ENCODE data around the gene AP3D1. TPM values are rescaled to one million over a fixed set of nuclear protein-coding genes. Genes with fewer than 3 reads are reported as not detected.

The AP3D1 gene
- total RNA-seq, 2 experiments from 2014 or later = 73.7 to 74.1 TPM

DNA sequence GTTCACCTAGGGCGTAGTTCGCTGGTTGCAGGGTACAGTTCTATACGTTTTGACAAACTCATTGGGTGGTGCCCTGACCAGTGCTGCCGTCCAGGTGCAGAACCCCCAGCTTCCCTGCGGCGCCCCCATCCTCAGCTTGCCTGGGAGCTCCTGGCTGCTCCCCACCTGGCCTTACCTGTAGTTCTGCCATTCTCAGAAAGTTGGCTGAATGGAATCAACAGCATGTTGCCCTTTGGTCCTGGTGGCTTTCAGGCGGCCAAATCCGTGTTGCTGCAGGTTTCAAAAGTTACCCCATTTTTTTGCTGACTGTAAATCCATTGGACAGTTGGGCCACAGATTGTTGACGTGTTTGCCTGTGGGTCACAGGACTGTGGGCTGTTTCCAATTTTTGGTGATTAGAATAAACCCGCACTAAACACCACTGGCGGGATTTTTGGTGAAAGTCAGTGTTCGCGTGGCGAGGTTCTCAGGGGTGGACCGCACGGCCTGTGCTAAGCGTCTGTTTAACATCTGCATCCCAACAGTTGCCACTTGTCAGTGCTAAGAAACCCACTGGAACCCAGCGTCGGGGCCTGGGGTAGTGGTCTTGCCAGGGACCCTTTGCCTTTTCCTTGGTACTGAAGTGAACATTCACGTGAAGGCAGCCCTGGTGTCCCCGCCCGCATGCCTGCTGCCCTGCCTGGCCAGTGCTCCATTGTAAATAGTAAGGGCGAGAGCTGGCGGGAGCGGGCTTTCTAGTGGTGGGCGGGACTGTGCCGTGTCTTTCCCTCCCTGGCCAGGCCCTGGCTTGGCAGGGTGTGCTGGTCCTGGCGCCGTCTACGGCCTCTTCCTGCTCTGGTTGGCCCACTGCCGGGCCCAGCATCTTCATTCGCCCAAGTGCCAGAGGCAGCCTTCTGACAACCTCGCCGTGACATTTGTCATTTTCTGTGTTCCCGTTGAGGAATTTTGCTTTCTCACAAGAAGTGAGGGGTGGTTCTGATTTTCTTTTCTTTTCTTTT is 15.7 kb upstream of the AP3D1 start:
- H3K36me3 Mint-ChIP-seq (ENCODE audit: low read depth) = peaks cover 26% of the 10 kb centered on the region
- H3K4me1 Mint-ChIP-seq (ENCODE audit: low read depth) = peaks cover 58% of the 10 kb centered on the region

DNA sequence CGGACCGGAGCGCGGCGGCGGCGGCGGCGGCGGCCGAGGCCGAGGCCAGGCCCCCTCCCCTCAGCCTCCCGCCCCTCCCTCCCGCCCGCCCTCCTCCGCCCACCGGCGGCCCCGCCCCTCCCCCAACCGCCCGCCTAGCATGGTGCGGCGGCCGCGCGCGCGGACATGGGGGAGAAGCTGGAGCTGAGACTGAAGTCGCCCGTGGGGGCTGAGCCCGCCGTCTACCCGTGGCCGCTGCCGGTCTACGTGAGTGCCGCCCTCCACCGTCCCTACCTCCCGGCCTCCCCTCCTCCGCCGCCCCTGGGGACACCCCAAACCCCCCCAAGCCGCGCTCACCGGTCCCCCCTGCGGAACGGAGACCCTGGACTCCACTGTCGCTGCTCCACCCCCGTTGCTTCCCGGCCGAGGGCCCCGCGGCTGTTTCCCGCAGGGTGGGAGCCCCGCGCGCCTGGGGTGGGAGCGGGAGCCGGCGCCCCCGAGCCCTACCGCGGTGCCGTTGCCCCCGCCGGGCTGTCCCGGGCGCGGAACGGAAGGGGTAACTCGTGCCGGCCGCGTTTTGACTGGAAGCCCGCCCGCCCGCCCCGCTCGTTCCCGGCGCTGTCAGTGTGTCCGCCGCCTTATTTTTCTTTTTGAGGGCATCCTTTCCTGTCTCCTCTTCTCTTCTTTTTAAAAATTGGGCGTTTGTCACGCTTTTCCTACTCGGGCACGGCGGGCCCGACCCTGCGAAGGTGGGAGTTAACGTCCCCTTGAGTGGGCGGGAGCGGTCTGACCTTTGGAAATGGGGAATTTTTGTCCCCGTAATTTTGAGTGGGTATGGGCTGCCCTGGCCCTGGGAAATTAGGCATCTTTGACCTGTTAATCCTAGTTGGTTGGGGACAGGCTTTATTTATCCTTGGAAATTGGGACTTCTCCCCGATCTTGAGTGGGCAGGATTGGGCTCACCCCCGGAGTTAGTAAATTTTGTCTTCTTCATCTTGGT is 12.9 kb upstream of the AP3D1 start:
- peak overlapping the region; percentile 96 for H3K4me3 Mint-ChIP-seq

More for the DNA sequence above, 15.7 kb upstream of the AP3D1 start:
- Mint-ChIP-seq H3K27ac (peak overlapping the region; percentile 92), H3K4me3 (peak overlapping the region; percentile 63), H3K9me3 (no peaks in the 10 kb centered on the region), H3K27me3 (no peaks in the 10 kb centered on the region)
- POLR2A ChIA-PET = interaction anchor here (1.0 kb wide), 2 partner anchors 71 to 103 kb away, joined by 3 read pairs; no protein-coding TSS in a partner anchor
- ATAC-seq (no peak), DNase-seq (no peak)
- intact Hi-C loops (cut with micrococcal nuclease) = no loop called here
- TF ChIP-seq, protein P1, sequence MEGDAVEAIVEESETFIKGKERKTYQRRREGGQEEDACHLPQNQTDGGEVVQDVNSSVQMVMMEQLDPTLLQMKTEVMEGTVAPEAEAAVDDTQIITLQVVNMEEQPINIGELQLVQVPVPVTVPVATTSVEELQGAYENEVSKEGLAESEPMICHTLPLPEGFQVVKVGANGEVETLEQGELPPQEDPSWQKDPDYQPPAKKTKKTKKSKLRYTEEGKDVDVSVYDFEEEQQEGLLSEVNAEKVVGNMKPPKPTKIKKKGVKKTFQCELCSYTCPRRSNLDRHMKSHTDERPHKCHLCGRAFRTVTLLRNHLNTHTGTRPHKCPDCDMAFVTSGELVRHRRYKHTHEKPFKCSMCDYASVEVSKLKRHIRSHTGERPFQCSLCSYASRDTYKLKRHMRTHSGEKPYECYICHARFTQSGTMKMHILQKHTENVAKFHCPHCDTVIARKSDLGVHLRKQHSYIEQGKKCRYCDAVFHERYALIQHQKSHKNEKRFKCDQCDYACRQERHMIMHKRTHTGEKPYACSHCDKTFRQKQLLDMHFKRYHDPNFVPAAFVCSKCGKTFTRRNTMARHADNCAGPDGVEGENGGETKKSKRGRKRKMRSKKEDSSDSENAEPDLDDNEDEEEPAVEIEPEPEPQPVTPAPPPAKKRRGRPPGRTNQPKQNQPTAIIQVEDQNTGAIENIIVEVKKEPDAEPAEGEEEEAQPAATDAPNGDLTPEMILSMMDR (IDR thresholded peaks at IDR 0.05) = no peak
- CTCF ChIA-PET = interaction anchor here (1.0 kb wide), 1 partner anchor 72 kb away, joined by 3 read pairs; no protein-coding TSS in a partner anchor

DNA sequence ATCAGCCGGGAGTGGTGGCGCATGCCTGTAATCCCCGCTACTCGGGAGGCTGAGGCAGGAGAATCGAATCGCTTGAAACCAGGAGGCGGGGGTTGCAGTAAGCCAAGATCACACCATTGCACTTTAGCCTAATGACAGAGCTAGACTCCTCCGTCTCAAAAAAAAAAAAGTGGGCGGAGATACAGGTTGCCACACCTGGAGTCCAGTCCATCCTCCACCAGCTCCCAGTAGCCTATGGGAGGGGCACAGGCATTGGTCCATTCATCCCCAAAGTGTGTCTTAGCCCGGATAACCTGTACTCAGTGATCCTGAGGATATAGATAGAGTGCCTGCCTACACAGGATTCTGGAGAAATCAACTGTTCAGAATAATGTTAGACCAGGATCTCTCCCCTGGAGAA is 9.0 kb upstream of the AP3D1 start:
- Mint-ChIP-seq H3K36me3 (ENCODE audit: low read depth) (peaks cover 4% of the 10 kb centered on the region), H3K4me1 (ENCODE audit: low read depth) (peaks cover 6% of the 10 kb centered on the region), H3K27ac (no peak overlapping the region), H3K4me3 (no peak overlapping the region), H3K9me3 (no peaks in the 10 kb centered on the region), H3K27me3 (no peaks in the 10 kb centered on the region)
- ChIA-PET CTCF (no interaction called here), POLR2A (interaction anchor here (0.6 kb wide), 1 partner anchor 78 kb away, joined by 3 read pairs; no protein-coding TSS in a partner anchor)
- no peak for ATAC-seq
- intact Hi-C loops (cut with micrococcal nuclease) = no loop called here
- DNase-seq = no peak
- TF ChIP-seq, protein P1 (IDR thresholded peaks at IDR 0.05) = no peak

More for the DNA sequence above, 12.9 kb upstream of the AP3D1 start:
- ATAC-seq (peak; percentile 1), DNase-seq (peak; percentile 54)
- CTCF ChIA-PET = interaction anchor here (1.4 kb wide), 1 partner anchor 8 kb away, joined by 5 read pairs; no protein-coding TSS in a partner anchor
- intact Hi-C loops (cut with micrococcal nuclease) = no loop called here
- Mint-ChIP-seq H3K9me3 (no peaks in the 10 kb centered on the region), H3K27me3 (no peaks in the 10 kb centered on the region), H3K27ac (peak overlapping the region; percentile 97), H3K36me3 (ENCODE audit: low read depth) (peaks cover 23% of the 10 kb centered on the region), H3K4me1 (ENCODE audit: low read depth) (peaks cover 32% of the 10 kb centered on the region)
- TF ChIP-seq, protein P1 (IDR thresholded peaks at IDR 0.05) = no peak
- POLR2A ChIA-PET = interaction anchor here (0.7 to 1.2 kb wide), 3 partner anchors 13 to 71 kb away, joined by 3 to 7 read pairs (median 3); partner anchors contain the start of gene AP3D1

DNA sequence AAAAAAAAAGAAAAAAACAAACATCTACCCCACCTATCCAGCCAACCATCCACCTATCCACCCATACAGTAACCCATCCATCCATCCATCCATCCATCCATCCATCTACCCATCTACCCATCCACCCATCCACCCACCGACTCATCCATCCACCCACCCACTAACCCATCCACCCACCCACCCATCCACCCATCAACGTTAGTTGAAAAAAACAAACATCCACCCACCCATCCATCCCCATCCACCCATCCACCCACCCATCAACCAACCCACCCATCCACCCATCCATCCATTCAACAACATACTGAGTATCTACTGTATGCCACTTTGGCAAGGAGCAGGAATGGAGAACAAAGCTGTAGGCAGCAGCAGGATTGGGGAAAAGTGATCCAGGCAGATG is 6.1 kb upstream of the AP3D1 start:
- Mint-ChIP-seq H3K9me3 (no peaks in the 10 kb centered on the region), H3K36me3 (ENCODE audit: low read depth) (no peaks in the 10 kb centered on the region), H3K4me1 (ENCODE audit: low read depth) (peaks cover 5% of the 10 kb centered on the region), H3K4me3 (no peak overlapping the region), H3K27me3 (no peaks in the 10 kb centered on the region), H3K27ac (no peak overlapping the region)
- ATAC-seq (no peak), DNase-seq (no peak)
- ChIA-PET CTCF (interaction anchor here (1.1 kb wide), 3 partner anchors 14 to 235 kb away, joined by 3 to 5 read pairs (median 4); no protein-coding TSS in a partner anchor), POLR2A (interaction anchor here (1.1 kb wide), 1 partner anchor 117 kb away, joined by 3 read pairs; no protein-coding TSS in a partner anchor)
- TF ChIP-seq, protein P1 (IDR thresholded peaks at IDR 0.05) = no peak
- intact Hi-C loops (cut with micrococcal nuclease) = no loop called here

Data from activated CD8-positive, alpha-beta T cell treated with anti-CD3 and anti-CD28 coated beads for 36 hours (primary cell).